HEK293 (cell line): ENCODE results near the gene ADGRD1.

ENCODE experiments used
- ATF2 ChIP-seq: fragments of 450-650 bp; formaldehyde crosslinking; IDR thresholded peaks from 2 replicates; pipeline ENCODE4 v1.5.1; 2016; ENCODE audit warnings: missing biosample characterization, missing genetic modification characterization, low read depth
- CTCF ChIP-seq: fragments of 450-650 bp; formaldehyde crosslinking; IDR thresholded peaks from 2 replicates; pipeline ENCODE4 v1.5.1; 2016; ENCODE audit warnings: missing biosample characterization, missing genetic modification characterization
- ZBTB10 ChIP-seq: fragments of 450-650 bp; formaldehyde crosslinking; IDR thresholded peaks from 2 replicates; pipeline ENCODE4 v1.5.1; 2016; ENCODE audit warnings: missing biosample characterization, missing genetic modification characterization
- ZBTB44 ChIP-seq: fragments of 450-650 bp; IDR thresholded peaks from 2 replicates; pipeline ENCODE4 v1.5.1; 2018; ENCODE audit warnings: missing biosample characterization, mild to moderate bottlenecking, missing genetic modification characterization
- ZFP3 ChIP-seq: fragments of 450-650 bp; formaldehyde crosslinking; IDR thresholded peaks from 2 replicates; pipeline ENCODE4 v1.5.1; 2016; ENCODE audit warnings: low read depth, missing biosample characterization, missing genetic modification characterization
- ZNF302 ChIP-seq: fragments of 450-650 bp; formaldehyde crosslinking; IDR thresholded peaks from 2 replicates; pipeline ENCODE4 v1.5.1; 2016; ENCODE audit warnings: missing biosample characterization, missing genetic modification characterization, low read depth
- ZNF776 ChIP-seq: fragments of 450-650 bp; formaldehyde crosslinking; IDR thresholded peaks from 2 replicates; pipeline ENCODE4 v1.5.0; 2017; ENCODE audit warnings: missing biosample characterization, missing genetic modification characterization, borderline replicate concordance
- TF ChIP-seq, protein P1 (sequence below): fragments of 450-650 bp; formaldehyde crosslinking; IDR thresholded peaks from 2 replicates; pipeline ENCODE4 v1.5.1; 2016; ENCODE audit warnings: missing biosample characterization, missing genetic modification characterization

GRCh38 chr12:131028587-131029338 lies 75.1 kb downstream of the ADGRD1 start:
- TF ChIP-seq ZBTB44 (tag by site-specific recombination) (no peak), CTCF (tag by site-specific recombination) (no peak), ZFP3 (tag by site-specific recombination) (no peak), ZBTB10 (no peak), ZNF776 (no peak), ZNF302 (tag by site-specific recombination) (no peak), ATF2 (tag by site-specific recombination) (no peak)
- TF ChIP-seq, protein P1, sequence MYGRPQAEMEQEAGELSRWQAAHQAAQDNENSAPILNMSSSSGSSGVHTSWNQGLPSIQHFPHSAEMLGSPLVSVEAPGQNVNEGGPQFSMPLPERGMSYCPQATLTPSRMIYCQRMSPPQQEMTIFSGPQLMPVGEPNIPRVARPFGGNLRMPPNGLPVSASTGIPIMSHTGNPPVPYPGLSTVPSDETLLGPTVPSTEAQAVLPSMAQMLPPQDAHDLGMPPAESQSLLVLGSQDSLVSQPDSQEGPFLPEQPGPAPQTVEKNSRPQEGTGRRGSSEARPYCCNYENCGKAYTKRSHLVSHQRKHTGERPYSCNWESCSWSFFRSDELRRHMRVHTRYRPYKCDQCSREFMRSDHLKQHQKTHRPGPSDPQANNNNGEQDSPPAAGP (tag by site-specific recombination): no peak
